ENCODE data around the gene LINGO4. TPM values are rescaled to one million over a fixed set of nuclear protein-coding genes. Genes with fewer than 3 reads are reported as not detected.

The LINGO4 gene
- total and polyA plus RNA-seq, 2 donors (not counting 1 experiment from before 2014, with no cell fraction given): not detected

GRCh38 chr1:151779852-151780251 is 25.4 kb downstream of the LINGO4 start:
- H3K4me2 ChIP-seq (replicated peaks; ENCODE audit: low read depth, low read length, poor library complexity, severe bottlenecking): no peak overlapping the region
- H2AFZ ChIP-seq (ENCODE audit: insufficient read depth, low read depth, low read length, poor library complexity, severe bottlenecking): no peak overlapping the region
- H4K20me1 ChIP-seq (ENCODE audit: control insufficient read depth, insufficient read depth, low read length, poor library complexity, severe bottlenecking): no peaks in the 10 kb centered on the region
- H3K27ac ChIP-seq (ENCODE audit: low read length in 2 of 2): no peak overlapping the region
- H3K36me3 ChIP-seq (replicated peaks in 1 of 2; ENCODE audit: control extremely low read depth in 1 of 2, control insufficient read depth in 1 of 2, extremely low read depth in 1 of 2, insufficient read depth in 2 of 2, low read length in 1 of 2): peaks cover 0 to 39% of the 10 kb centered on the region in 2 experiments
- H3K9me3 ChIP-seq (ENCODE audit: control extremely low read depth in 1 of 3, control insufficient read depth in 2 of 3, insufficient read depth in 1 of 3, low read length in 2 of 3): no peaks in the 10 kb centered on the region
- H3K27me3 Mint-ChIP-seq: no peaks in the 10 kb centered on the region
- H3K79me2 ChIP-seq (ENCODE audit: control insufficient read depth, insufficient read depth, low read length): no peaks in the 10 kb centered on the region
- CTCF ChIA-PET: interaction anchor here (0.6 to 1.2 kb wide), 2 partner anchors 10 to 48 kb away, joined by 3 read pairs; partner anchors contain the start of gene TDRKH
- no peaks in the 10 kb centered on the region for H3K9me3 Mint-ChIP-seq (ENCODE audit: insufficient read depth)
- DNase-seq (no peak), ATAC-seq (ENCODE audit: low read depth) (no peak)
- WGBS (ENCODE audit: insufficient coverage): 55% methylated on average over 4 of the region's 4 CpGs
- no peak overlapping the region for H3K4me3 ChIP-seq (ENCODE audit: control extremely low read depth in 1 of 5, extremely low read depth in 1 of 5, insufficient read depth in 1 of 5, low read depth in 2 of 5, low read length in 4 of 5)
- no peak overlapping the region for H3K27ac Mint-ChIP-seq
- POLR2A ChIA-PET: no interaction called here
- H3K4me3 Mint-ChIP-seq: no peak overlapping the region
- H3K27me3 ChIP-seq (replicated peaks in 1 of 4; ENCODE audit: control extremely low read depth in 1 of 4, control insufficient read depth in 3 of 4, insufficient read depth in 4 of 4, low read length in 3 of 4): no peaks in the 10 kb centered on the region
- H3K4me1 ChIP-seq (ENCODE audit: control insufficient read depth in 2 of 2, insufficient read depth in 2 of 2, low read length in 2 of 2): no peaks in the 10 kb centered on the region
- H3K9ac ChIP-seq (ENCODE audit: low read length): no peak overlapping the region
- H3K4me1 Mint-ChIP-seq: no peaks in the 10 kb centered on the region
- intact Hi-C loops (cut with micrococcal nuclease): no loop called here
- TF ChIP-seq CTCF (IDR thresholded peaks at IDR 0.05) (no peak), EZH2 (IDR thresholded peaks at IDR 0.05; ENCODE audit: borderline replicate concordance, insufficient read depth, low read depth, low read length, poor library complexity, severe bottlenecking) (no peak)

GRCh38 chr1:151777317-151777716 is 27.9 kb downstream of the LINGO4 start:
- ChIA-PET CTCF (interaction anchor here (0.7 to 1.0 kb wide), 2 partner anchors 55 to 58 kb away, joined by 3 to 6 read pairs; no protein-coding TSS in a partner anchor), POLR2A (no interaction called here)
- Histone ChIP-seq H3K27me3 (replicated peaks in 1 of 4; ENCODE audit: control extremely low read depth in 1 of 4, control insufficient read depth in 3 of 4, insufficient read depth in 4 of 4, low read length in 3 of 4) (no peaks in the 10 kb centered on the region), H4K20me1 (ENCODE audit: control insufficient read depth, insufficient read depth, low read length, poor library complexity, severe bottlenecking) (no peaks in the 10 kb centered on the region), H3K27ac (ENCODE audit: low read length in 2 of 2) (no peak overlapping the region), H3K4me2 (replicated peaks; ENCODE audit: low read depth, low read length, poor library complexity, severe bottlenecking) (no peak overlapping the region), H2AFZ (ENCODE audit: insufficient read depth, low read depth, low read length, poor library complexity, severe bottlenecking) (no peak overlapping the region), H3K4me1 (ENCODE audit: control insufficient read depth in 2 of 2, insufficient read depth in 2 of 2, low read length in 2 of 2) (no peaks in the 10 kb centered on the region), H3K79me2 (ENCODE audit: control insufficient read depth, insufficient read depth, low read length) (no peaks in the 10 kb centered on the region), H3K36me3 (replicated peaks in 1 of 2; ENCODE audit: control extremely low read depth in 1 of 2, control insufficient read depth in 1 of 2, extremely low read depth in 1 of 2, insufficient read depth in 2 of 2, low read length in 1 of 2) (peaks cover 0 to 47% of the 10 kb centered on the region in 2 experiments), H3K9me3 (ENCODE audit: control extremely low read depth in 1 of 3, control insufficient read depth in 2 of 3, insufficient read depth in 1 of 3, low read length in 2 of 3) (no peaks in the 10 kb centered on the region), H3K4me3 (ENCODE audit: control extremely low read depth in 1 of 5, extremely low read depth in 1 of 5, insufficient read depth in 1 of 5, low read depth in 2 of 5, low read length in 4 of 5) (no peak overlapping the region), H3K9ac (ENCODE audit: low read length) (no peak overlapping the region)
- no peak for DNase-seq
- intact Hi-C loops (cut with micrococcal nuclease): no loop called here
- TF ChIP-seq EZH2 (IDR thresholded peaks at IDR 0.05; ENCODE audit: borderline replicate concordance, insufficient read depth, low read depth, low read length, poor library complexity, severe bottlenecking) (no peak), CTCF (IDR thresholded peaks at IDR 0.05) (no peak)
- Mint-ChIP-seq H3K27me3 (no peaks in the 10 kb centered on the region), H3K27ac (no peak overlapping the region), H3K4me1 (no peaks in the 10 kb centered on the region), H3K9me3 (ENCODE audit: insufficient read depth) (no peaks in the 10 kb centered on the region), H3K4me3 (no peak overlapping the region)
- 100% methylated on average over 4 of the region's 4 CpGs for WGBS (ENCODE audit: insufficient coverage)
- ATAC-seq (ENCODE audit: low read depth): no peak

All from B cell (primary cell).